WTC11 (cell line): ENCODE measurements around the gene CHRNA4. TPM values are rescaled to one million over a fixed set of nuclear protein-coding genes. Genes with fewer than 3 reads are reported as not detected.

ENCODE experiments used
- ATAC-seq: fragments of 200-7000 bp; cut with Tn5 transposase; 2 replicates; pipeline ENCODE4 v1.10.0; 2021; ENCODE audit warnings: mild to moderate bottlenecking, moderate library complexity
- CTCF ChIA-PET: fragments of 300-600 bp; sonication (Branson Sonifier 250); formaldehyde crosslinking; loops from one replicate; lab custom pipeline; 2021; ENCODE audit warnings: antibody characterized with exemption; lab: Charles Lee
- POLR2A ChIA-PET: fragments of 350-600 bp; sonication (Branson Sonifier 250); formaldehyde crosslinking; loops from one replicate; lab custom pipeline; 2021; ENCODE audit warnings: antibody characterized with exemption; lab: Charles Lee
- DNase-seq: peaks from one replicate; pipeline ENCODE4 v3.0.0; 2021; ENCODE audit warnings: low spot score
- H3K27ac Mint-ChIP-seq: 2 replicates; pipeline ENCODE4 v1.8.0; 2021; ENCODE audit warnings: mixed read lengths
- H3K27me3 Mint-ChIP-seq: 2 replicates; pipeline ENCODE4 v1.8.0; 2021; ENCODE audit warnings: low read depth, mild to moderate bottlenecking, moderate library complexity, mixed read lengths
- H3K36me3 Mint-ChIP-seq: 2 replicates; pipeline ENCODE4 v1.8.0; 2021; ENCODE audit warnings: mixed read lengths
- H3K4me1 Mint-ChIP-seq: 2 replicates; pipeline ENCODE4 v1.8.0; 2022; ENCODE audit warnings: mixed read lengths
- H3K4me3 Mint-ChIP-seq: 2 replicates; pipeline ENCODE4 v1.8.0; 2021; ENCODE audit warnings: mild to moderate bottlenecking, moderate library complexity, mixed read lengths
- H3K9me3 Mint-ChIP-seq: 2 replicates; pipeline ENCODE4 v1.8.0; 2021; ENCODE audit warnings: mixed read lengths
- ATF2 ChIP-seq: sonication (generic); formaldehyde crosslinking; IDR thresholded peaks from 2 replicates; pipeline ENCODE4 v1.8.1; 2022; ENCODE audit warnings: low read depth, missing genetic modification reagents, borderline replicate concordance
- CBFB ChIP-seq: sonication (generic); formaldehyde crosslinking; IDR thresholded peaks from 2 replicates; pipeline ENCODE4 v1.8.1; 2022; ENCODE audit warnings: mild to moderate bottlenecking, low read depth, missing genetic modification reagents
- FOXP1 ChIP-seq: sonication (generic); formaldehyde crosslinking; IDR thresholded peaks from 2 replicates; pipeline ENCODE4 v1.8.0; 2022; ENCODE audit warnings: missing genetic modification reagents, mild to moderate bottlenecking, moderate library complexity, borderline replicate concordance
- GRHL2 ChIP-seq: fragments of 250-450 bp; sonication (Bioruptor Pico); IDR thresholded peaks from 2 replicates; pipeline ENCODE4 v1.8.0; 2022; ENCODE audit warnings: mild to moderate bottlenecking, moderate library complexity; ENCODE audit not compliant: insufficient replicate concordance, severe bottlenecking
- IRF2 ChIP-seq: sonication (generic); formaldehyde crosslinking; IDR thresholded peaks from 2 replicates; pipeline ENCODE4 v1.8.0; 2022; ENCODE audit warnings: low read depth, missing genetic modification reagents, borderline replicate concordance
- JAZF1 ChIP-seq: fragments of 250-450 bp; sonication (Bioruptor Pico); IDR thresholded peaks from 2 replicates; pipeline ENCODE4 v1.9.0; 2021; ENCODE audit warnings: moderate library complexity, mild to moderate bottlenecking, inconsistent platforms
- JUN ChIP-seq: sonication (generic); formaldehyde crosslinking; IDR thresholded peaks from 2 replicates; pipeline ENCODE4 v1.8.0; 2023; ENCODE audit warnings: mild to moderate bottlenecking, missing genetic modification reagents
- MLX ChIP-seq: sonication (generic); formaldehyde crosslinking; IDR thresholded peaks from 2 replicates; pipeline ENCODE4 v1.8.1; 2023; ENCODE audit warnings: mild to moderate bottlenecking, missing genetic modification reagents, moderate library complexity
- NR1H2 ChIP-seq: sonication (generic); formaldehyde crosslinking; IDR thresholded peaks from 2 replicates; pipeline ENCODE4 v1.9.0; 2021; ENCODE audit warnings: mild to moderate bottlenecking, moderate library complexity, missing genetic modification reagents
- PREB ChIP-seq: sonication (generic); formaldehyde crosslinking; IDR thresholded peaks from 2 replicates; pipeline ENCODE4 v1.8.1; 2022; ENCODE audit warnings: mild to moderate bottlenecking, missing genetic modification reagents, moderate library complexity, borderline replicate concordance
- RELA ChIP-seq: sonication (generic); formaldehyde crosslinking; IDR thresholded peaks from 2 replicates; pipeline ENCODE4 v1.8.1; 2022; ENCODE audit warnings: missing genetic modification reagents, mild to moderate bottlenecking, borderline replicate concordance
- SOX15 ChIP-seq: fragments of 250-450 bp; sonication (Bioruptor Pico); IDR thresholded peaks from 2 replicates; pipeline ENCODE4 v1.9.0; 2021; ENCODE audit warnings: mild to moderate bottlenecking
- SP1 ChIP-seq: sonication (generic); formaldehyde crosslinking; conservative IDR thresholded peaks from 2 replicates; pipeline ENCODE4 v1.8.1; 2022; ENCODE audit warnings: missing genetic modification reagents
- TEAD1 ChIP-seq: sonication (generic); formaldehyde crosslinking; IDR thresholded peaks from 2 replicates; pipeline ENCODE4 v1.8.0; 2022; ENCODE audit warnings: mild to moderate bottlenecking, missing genetic modification reagents
- TP53 ChIP-seq: sonication (generic); formaldehyde crosslinking; IDR thresholded peaks from 2 replicates; pipeline ENCODE4 v1.8.1; 2023; ENCODE audit warnings: mild to moderate bottlenecking, missing genetic modification reagents
- ZBTB21 ChIP-seq: sonication (generic); formaldehyde crosslinking; IDR thresholded peaks from 2 replicates; pipeline ENCODE4 v1.8.1; 2023; ENCODE audit warnings: mild to moderate bottlenecking, missing genetic modification reagents, borderline replicate concordance
- ZNF263 ChIP-seq: sonication (generic); formaldehyde crosslinking; IDR thresholded peaks from 2 replicates; pipeline ENCODE4 v1.8.1; 2022; ENCODE audit warnings: low read depth, mild to moderate bottlenecking, moderate library complexity, missing genetic modification reagents
- total RNA-seq: library from RNA; stranded (reverse); gene quantifications from 3 replicates; pipeline ENCODE4 v1.2.3, GENCODE V29; 2021
- TF ChIP-seq, protein P1 (sequence below): sonication (generic); formaldehyde crosslinking; conservative IDR thresholded peaks from 2 replicates; pipeline ENCODE4 v1.8.1; 2022; ENCODE audit warnings: mild to moderate bottlenecking, missing genetic modification reagents
- TF ChIP-seq, protein P2 (sequence below): fragments of 250-450 bp; sonication (Bioruptor Pico); IDR thresholded peaks from 2 replicates; pipeline ENCODE4 v1.9.0; 2021; ENCODE audit warnings: mild to moderate bottlenecking, borderline replicate concordance
- TF ChIP-seq, protein P3 (sequence below): sonication (generic); formaldehyde crosslinking; IDR thresholded peaks from 2 replicates; pipeline ENCODE4 v1.8.1; 2023; ENCODE audit warnings: mild to moderate bottlenecking, missing genetic modification reagents, borderline replicate concordance

Gene CHRNA4
- total RNA-seq, 1 experiment from 2014 or later = 2.5 TPM

DNA sequence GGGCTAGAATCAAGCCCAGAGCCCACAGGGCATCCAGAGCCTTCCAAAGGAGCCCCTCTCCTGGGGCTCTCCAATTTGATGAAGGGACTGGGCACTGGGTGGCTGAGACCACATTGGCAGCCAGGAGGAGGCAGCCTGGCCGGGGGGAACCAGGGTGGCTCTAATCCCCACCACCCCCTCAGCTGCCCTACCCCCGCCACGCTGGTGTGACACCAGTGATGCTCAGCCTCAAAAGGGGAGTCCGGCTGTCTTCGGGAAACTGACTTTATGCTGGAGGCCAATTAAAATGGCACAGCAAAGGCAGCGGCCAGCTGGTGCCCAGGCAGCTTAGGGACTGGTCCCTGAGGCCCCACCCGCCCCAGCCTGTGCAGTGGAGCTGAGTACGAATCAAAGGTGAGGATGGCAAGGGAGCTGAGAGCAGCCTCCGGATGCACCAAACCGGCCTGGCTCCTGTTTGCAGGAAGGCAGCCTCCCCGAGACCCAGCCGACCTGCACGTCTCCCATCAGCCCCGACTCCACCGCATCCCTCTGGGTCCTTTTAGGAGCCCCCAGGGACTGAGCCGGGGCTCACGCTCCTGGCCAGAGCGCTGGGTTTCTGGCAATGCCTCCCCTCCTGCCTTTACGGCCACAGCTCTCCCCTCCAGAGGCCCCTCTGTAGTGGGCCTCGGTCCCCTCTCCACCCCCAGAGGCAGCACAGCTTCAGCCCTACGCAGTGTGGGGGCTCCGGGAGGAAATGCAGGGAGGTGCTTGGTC is 28.5 kb downstream of the CHRNA4 start:
- Mint-ChIP-seq H3K4me1 (no peaks in the 10 kb centered on the region), H3K9me3 (peaks cover 22% of the 10 kb centered on the region), H3K4me3 (no peak overlapping the region), H3K36me3 (peaks cover 6% of the 10 kb centered on the region), H3K27me3 (peaks cover 5% of the 10 kb centered on the region), H3K27ac (no peak overlapping the region)
- ATAC-seq (no peak), DNase-seq (no peak)
- ChIA-PET CTCF (interaction anchor here (0.6 to 1.7 kb wide), 6 partner anchors 23 to 219 kb away, joined by 3 to 9 read pairs (median 3); no protein-coding TSS in a partner anchor), POLR2A (interaction anchor here (0.6 kb wide), 1 partner anchor 120 kb away, joined by 4 read pairs; no protein-coding TSS in a partner anchor)
- TF ChIP-seq MLX = no peak
- no peak for TF ChIP-seq TEAD1
- TF ChIP-seq, protein P1, sequence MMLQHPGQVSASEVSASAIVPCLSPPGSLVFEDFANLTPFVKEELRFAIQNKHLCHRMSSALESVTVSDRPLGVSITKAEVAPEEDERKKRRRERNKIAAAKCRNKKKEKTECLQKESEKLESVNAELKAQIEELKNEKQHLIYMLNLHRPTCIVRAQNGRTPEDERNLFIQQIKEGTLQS = no peak
- TF ChIP-seq FOXP1 (CRISPR knock-in tag) = no peak
- no peak for TF ChIP-seq NR1H2 (CRISPR knock-in tag)
- no peak for TF ChIP-seq CBFB (CRISPR knock-in tag)
- TF ChIP-seq ATF2 (CRISPR knock-in tag) = no peak
- no peak for TF ChIP-seq GRHL2
- no peak for TF ChIP-seq PREB (CRISPR knock-in tag)
- no peak for TF ChIP-seq SOX15 (CRISPR knock-in tag)
- no peak for TF ChIP-seq SP1
- TF ChIP-seq JUN (CRISPR knock-in tag) = no peak

DNA sequence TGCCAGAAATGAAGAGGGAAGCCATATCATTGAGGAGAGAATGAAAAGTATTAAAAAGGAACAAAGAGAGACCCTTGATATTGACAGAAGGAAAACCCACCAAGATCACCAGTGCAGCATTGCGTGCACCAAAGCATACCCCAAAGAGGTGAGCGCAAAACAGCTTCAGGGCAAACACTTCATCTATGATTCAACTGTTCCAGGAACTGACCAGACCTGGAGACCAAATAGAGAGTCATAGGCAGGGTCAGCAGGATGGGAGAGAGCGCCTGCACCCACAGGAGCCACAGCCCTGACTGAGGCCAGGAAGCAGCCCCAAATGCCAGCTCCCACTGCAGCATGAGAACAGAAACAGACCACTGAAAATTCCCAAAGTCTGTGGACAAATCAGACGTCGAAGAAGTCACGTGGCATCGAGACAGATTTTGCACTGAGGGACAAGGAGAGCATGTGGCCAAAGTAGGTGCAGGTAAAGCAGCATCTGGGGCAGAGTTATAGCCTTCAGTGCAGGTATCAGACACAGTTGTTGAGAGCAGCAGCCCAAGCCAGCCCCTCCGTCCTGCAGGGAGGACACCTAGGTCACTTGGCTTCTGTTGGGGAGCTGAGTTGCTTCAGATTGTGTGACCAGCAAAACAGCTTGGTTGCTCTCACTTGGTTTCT is 29.3 kb downstream of the CHRNA4 start:
- Mint-ChIP-seq H3K4me3 (no peak overlapping the region), H3K36me3 (peaks cover 6% of the 10 kb centered on the region), H3K4me1 (no peaks in the 10 kb centered on the region), H3K27ac (no peak overlapping the region), H3K27me3 (peaks cover 5% of the 10 kb centered on the region), H3K9me3 (peaks cover 22% of the 10 kb centered on the region)
- ATAC-seq (no peak), DNase-seq (no peak)
- ChIA-PET POLR2A (no interaction called here), CTCF (interaction anchor here (0.6 to 1.7 kb wide), 5 partner anchors 20 to 276 kb away, joined by 3 to 9 read pairs (median 3); no protein-coding TSS in a partner anchor)
- no peak for TF ChIP-seq ZNF263 (CRISPR knock-in tag)
- TF ChIP-seq, protein P2, sequence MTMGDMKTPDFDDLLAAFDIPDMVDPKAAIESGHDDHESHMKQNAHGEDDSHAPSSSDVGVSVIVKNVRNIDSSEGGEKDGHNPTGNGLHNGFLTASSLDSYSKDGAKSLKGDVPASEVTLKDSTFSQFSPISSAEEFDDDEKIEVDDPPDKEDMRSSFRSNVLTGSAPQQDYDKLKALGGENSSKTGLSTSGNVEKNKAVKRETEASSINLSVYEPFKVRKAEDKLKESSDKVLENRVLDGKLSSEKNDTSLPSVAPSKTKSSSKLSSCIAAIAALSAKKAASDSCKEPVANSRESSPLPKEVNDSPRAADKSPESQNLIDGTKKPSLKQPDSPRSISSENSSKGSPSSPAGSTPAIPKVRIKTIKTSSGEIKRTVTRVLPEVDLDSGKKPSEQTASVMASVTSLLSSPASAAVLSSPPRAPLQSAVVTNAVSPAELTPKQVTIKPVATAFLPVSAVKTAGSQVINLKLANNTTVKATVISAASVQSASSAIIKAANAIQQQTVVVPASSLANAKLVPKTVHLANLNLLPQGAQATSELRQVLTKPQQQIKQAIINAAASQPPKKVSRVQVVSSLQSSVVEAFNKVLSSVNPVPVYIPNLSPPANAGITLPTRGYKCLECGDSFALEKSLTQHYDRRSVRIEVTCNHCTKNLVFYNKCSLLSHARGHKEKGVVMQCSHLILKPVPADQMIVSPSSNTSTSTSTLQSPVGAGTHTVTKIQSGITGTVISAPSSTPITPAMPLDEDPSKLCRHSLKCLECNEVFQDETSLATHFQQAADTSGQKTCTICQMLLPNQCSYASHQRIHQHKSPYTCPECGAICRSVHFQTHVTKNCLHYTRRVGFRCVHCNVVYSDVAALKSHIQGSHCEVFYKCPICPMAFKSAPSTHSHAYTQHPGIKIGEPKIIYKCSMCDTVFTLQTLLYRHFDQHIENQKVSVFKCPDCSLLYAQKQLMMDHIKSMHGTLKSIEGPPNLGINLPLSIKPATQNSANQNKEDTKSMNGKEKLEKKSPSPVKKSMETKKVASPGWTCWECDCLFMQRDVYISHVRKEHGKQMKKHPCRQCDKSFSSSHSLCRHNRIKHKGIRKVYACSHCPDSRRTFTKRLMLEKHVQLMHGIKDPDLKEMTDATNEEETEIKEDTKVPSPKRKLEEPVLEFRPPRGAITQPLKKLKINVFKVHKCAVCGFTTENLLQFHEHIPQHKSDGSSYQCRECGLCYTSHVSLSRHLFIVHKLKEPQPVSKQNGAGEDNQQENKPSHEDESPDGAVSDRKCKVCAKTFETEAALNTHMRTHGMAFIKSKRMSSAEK = no peak
- no peak for TF ChIP-seq ZBTB21 (CRISPR knock-in tag)
- TF ChIP-seq TP53 (CRISPR knock-in tag) = no peak
- no peak for TF ChIP-seq RELA (CRISPR knock-in tag)
- no peak for TF ChIP-seq JAZF1 (CRISPR knock-in tag)
- TF ChIP-seq, protein P3, sequence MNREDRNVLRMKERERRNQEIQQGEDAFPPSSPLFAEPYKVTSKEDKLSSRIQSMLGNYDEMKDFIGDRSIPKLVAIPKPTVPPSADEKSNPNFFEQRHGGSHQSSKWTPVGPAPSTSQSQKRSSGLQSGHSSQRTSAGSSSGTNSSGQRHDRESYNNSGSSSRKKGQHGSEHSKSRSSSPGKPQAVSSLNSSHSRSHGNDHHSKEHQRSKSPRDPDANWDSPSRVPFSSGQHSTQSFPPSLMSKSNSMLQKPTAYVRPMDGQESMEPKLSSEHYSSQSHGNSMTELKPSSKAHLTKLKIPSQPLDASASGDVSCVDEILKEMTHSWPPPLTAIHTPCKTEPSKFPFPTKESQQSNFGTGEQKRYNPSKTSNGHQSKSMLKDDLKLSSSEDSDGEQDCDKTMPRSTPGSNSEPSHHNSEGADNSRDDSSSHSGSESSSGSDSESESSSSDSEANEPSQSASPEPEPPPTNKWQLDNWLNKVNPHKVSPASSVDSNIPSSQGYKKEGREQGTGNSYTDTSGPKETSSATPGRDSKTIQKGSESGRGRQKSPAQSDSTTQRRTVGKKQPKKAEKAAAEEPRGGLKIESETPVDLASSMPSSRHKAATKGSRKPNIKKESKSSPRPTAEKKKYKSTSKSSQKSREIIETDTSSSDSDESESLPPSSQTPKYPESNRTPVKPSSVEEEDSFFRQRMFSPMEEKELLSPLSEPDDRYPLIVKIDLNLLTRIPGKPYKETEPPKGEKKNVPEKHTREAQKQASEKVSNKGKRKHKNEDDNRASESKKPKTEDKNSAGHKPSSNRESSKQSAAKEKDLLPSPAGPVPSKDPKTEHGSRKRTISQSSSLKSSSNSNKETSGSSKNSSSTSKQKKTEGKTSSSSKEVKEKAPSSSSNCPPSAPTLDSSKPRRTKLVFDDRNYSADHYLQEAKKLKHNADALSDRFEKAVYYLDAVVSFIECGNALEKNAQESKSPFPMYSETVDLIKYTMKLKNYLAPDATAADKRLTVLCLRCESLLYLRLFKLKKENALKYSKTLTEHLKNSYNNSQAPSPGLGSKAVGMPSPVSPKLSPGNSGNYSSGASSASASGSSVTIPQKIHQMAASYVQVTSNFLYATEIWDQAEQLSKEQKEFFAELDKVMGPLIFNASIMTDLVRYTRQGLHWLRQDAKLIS (CRISPR knock-in tag) = no peak
- no peak for TF ChIP-seq IRF2 (CRISPR knock-in tag)
